ENCODE data around the gene SLC36A1. TPM values are rescaled to one million over a fixed set of nuclear protein-coding genes. Genes with fewer than 3 reads are reported as not detected.

Gene SLC36A1
- total RNA-seq, 2 donors from 2014 or later, result 15.4 to 33.3 TPM

DNA sequence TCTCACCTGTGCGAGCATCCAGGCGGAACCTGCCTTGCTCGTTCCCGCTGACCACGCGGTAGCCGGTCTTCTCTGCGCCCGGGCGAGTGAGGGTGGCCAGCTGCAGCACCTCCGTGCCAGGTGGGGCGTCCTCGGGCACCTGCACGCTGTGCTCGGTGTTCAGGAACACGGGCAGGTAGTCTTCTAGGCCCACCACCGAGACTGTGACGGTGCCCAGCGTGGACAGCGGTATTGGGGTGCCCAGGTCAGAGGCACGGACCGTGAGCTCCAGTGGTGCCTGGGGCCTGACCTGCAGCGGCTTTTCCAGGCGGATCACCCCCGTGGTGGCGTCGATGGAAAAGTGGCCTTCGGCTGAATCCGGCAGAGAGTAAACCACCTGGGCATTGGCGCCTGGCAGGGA, 84.2 kb downstream of the SLC36A1 start:
- no peak overlapping the region for H3K4me3 ChIP-seq (ENCODE audit: low read length)
- H3K9me3 ChIP-seq (ENCODE audit: control insufficient read depth, low read length), result no peaks in the 10 kb centered on the region
- no peaks in the 10 kb centered on the region for H3K4me1 ChIP-seq (ENCODE audit: control insufficient read depth, insufficient read depth, low read length)
- WGBS, 2 experiments (ENCODE audit: insufficient coverage in 1 of 2, insufficient read length in 1 of 2), result 92 to 94% methylated on average over 9 to 30 of the region's 30 CpGs
- no peak overlapping the region for H3K9ac ChIP-seq (ENCODE audit: extremely low read depth, low read length, poor library complexity, severe bottlenecking)
- Mint-ChIP-seq H3K4me1 (no peaks in the 10 kb centered on the region), H3K36me3 (ENCODE audit: low read depth) (no peaks in the 10 kb centered on the region), H3K27me3 (ENCODE audit: insufficient read depth) (peaks cover 4% of the 10 kb centered on the region), H3K9me3 (no peaks in the 10 kb centered on the region), H3K27ac (no peak overlapping the region), H3K4me3 (no peak overlapping the region)
- TF ChIP-seq CTCF (conservative IDR thresholded peaks at IDR 0.05), result no peak
- H3K36me3 ChIP-seq (ENCODE audit: control insufficient read depth, insufficient read depth, low read length), result no peaks in the 10 kb centered on the region
- DNase-seq, result no peak
- no peaks in the 10 kb centered on the region for H3K27me3 ChIP-seq (ENCODE audit: control insufficient read depth, insufficient read depth, low read length, poor library complexity, severe bottlenecking)
- H3K27ac ChIP-seq (ENCODE audit: low read depth, low read length), result no peak overlapping the region

DNA sequence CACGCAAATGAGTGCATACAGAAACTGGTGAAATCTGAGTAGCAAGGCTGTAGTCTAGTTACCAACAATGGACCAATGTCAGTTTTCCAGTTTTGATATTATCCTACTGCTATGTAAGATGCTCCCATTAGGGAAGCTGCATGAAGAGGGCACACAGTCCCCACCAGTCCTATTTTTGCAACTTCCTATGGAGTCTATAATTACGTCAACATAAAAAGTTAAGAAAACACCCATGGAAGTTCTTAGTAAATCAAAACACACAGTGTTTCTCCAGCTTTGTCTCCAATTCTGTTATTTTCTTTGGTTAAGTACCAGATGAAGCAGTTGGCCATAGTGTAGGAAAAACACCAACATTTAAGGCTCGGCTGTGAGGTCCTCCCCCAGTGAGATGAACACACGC, 85.0 kb downstream of the SLC36A1 start:
- H3K27ac Mint-ChIP-seq, result no peak overlapping the region
- H3K4me1 ChIP-seq (ENCODE audit: control insufficient read depth, insufficient read depth, low read length), result no peaks in the 10 kb centered on the region
- no peaks in the 10 kb centered on the region for H3K36me3 ChIP-seq (ENCODE audit: control insufficient read depth, insufficient read depth, low read length)
- no peak for TF ChIP-seq CTCF (conservative IDR thresholded peaks at IDR 0.05)
- H3K9ac ChIP-seq (ENCODE audit: extremely low read depth, low read length, poor library complexity, severe bottlenecking), result no peak overlapping the region
- no peaks in the 10 kb centered on the region for H3K9me3 ChIP-seq (ENCODE audit: control insufficient read depth, low read length)
- peaks cover 4% of the 10 kb centered on the region for H3K27me3 Mint-ChIP-seq (ENCODE audit: insufficient read depth)
- H3K27ac ChIP-seq (ENCODE audit: low read depth, low read length), result no peak overlapping the region
- no peak overlapping the region for H3K4me3 ChIP-seq (ENCODE audit: low read length)
- no peaks in the 10 kb centered on the region for H3K27me3 ChIP-seq (ENCODE audit: control insufficient read depth, insufficient read depth, low read length, poor library complexity, severe bottlenecking)
- 88 to 95% methylated on average over 1 to 4 of the region's 4 CpGs for WGBS, 2 experiments (ENCODE audit: insufficient coverage in 1 of 2, insufficient read length in 1 of 2)
- H3K9me3 Mint-ChIP-seq, result no peaks in the 10 kb centered on the region
- H3K4me1 Mint-ChIP-seq, result no peaks in the 10 kb centered on the region
- no peak for DNase-seq
- no peak overlapping the region for H3K4me3 Mint-ChIP-seq
- H3K36me3 Mint-ChIP-seq (ENCODE audit: low read depth), result no peaks in the 10 kb centered on the region

DNA sequence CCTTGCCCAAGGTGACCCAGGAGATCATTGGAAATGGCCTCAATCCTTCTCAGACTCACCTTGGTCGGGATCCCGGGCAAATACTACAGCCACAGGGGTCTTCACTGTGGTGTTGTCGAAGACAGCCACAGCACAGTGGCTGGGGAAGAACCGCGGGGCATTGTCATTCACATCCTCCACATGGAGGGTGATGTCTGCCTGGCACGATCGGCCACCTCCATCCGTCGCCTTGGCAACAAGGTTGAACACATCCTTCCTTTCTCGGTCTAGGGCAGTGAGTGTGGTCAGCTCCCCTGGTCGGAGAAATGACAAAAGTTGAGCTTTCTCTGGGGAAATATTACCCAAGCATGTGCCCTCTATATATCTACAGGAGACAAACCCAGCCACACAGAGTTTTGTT, 86.9 kb downstream of the SLC36A1 start:
- H3K36me3 ChIP-seq (ENCODE audit: control insufficient read depth, insufficient read depth, low read length), result no peaks in the 10 kb centered on the region
- peak; percentile 65 for DNase-seq
- 60 to 72% methylated on average over 6 to 11 of the region's 11 CpGs for WGBS, 2 experiments (ENCODE audit: insufficient coverage in 1 of 2, insufficient read length in 1 of 2)
- no peaks in the 10 kb centered on the region for H3K27me3 ChIP-seq (ENCODE audit: control insufficient read depth, insufficient read depth, low read length, poor library complexity, severe bottlenecking)
- no peak for TF ChIP-seq CTCF (conservative IDR thresholded peaks at IDR 0.05)
- H3K27ac ChIP-seq (ENCODE audit: low read depth, low read length), result no peak overlapping the region
- no peaks in the 10 kb centered on the region for H3K9me3 ChIP-seq (ENCODE audit: control insufficient read depth, low read length)
- H3K4me3 Mint-ChIP-seq, result no peak overlapping the region
- no peak overlapping the region for H3K9ac ChIP-seq (ENCODE audit: extremely low read depth, low read length, poor library complexity, severe bottlenecking)
- H3K4me1 Mint-ChIP-seq, result no peaks in the 10 kb centered on the region
- no peak overlapping the region for H3K4me3 ChIP-seq (ENCODE audit: low read length)
- peaks cover 10% of the 10 kb centered on the region for H3K27me3 Mint-ChIP-seq (ENCODE audit: insufficient read depth)
- no peaks in the 10 kb centered on the region for H3K9me3 Mint-ChIP-seq
- no peak overlapping the region for H3K27ac Mint-ChIP-seq
- H3K36me3 Mint-ChIP-seq (ENCODE audit: low read depth), result no peaks in the 10 kb centered on the region
- no peaks in the 10 kb centered on the region for H3K4me1 ChIP-seq (ENCODE audit: control insufficient read depth, insufficient read depth, low read length)
